Measurements from ENCODE around the gene CES4A. TPM values are rescaled to one million over a fixed set of nuclear protein-coding genes. Genes with fewer than 3 reads are reported as not detected.

The CES4A gene
- total RNA-seq, 1 experiment from 2014 or later, result 1.9 TPM

GRCh38 chr16:66950971-66951790 is 37.2 kb upstream of the CES4A start:
- no peak overlapping the region for H3K4me3 Mint-ChIP-seq
- no peak overlapping the region for H3K18ac ChIP-seq (ENCODE audit: insufficient read length, low read depth, low read length)
- DNase-seq, result no peak
- H3K79me2 ChIP-seq (ENCODE audit: insufficient read depth, low read length), result no peaks in the 10 kb centered on the region
- H3K9me3 ChIP-seq (ENCODE audit: control insufficient read depth, low read depth, low read length), result no peaks in the 10 kb centered on the region
- H4K20me1 ChIP-seq (ENCODE audit: control insufficient read depth, insufficient read depth, insufficient read length), result no peaks in the 10 kb centered on the region
- H3K79me1 ChIP-seq (ENCODE audit: insufficient read depth, low read depth, low read length, poor library complexity, severe bottlenecking), result no peaks in the 10 kb centered on the region
- no peak overlapping the region for H4K8ac ChIP-seq (replicated peaks; ENCODE audit: insufficient read length, low read depth, low read length)
- H2BK15ac ChIP-seq (ENCODE audit: low read depth, low read length), result no peak overlapping the region
- H3K27ac Mint-ChIP-seq, result no peak overlapping the region
- H3K9ac ChIP-seq (ENCODE audit: extremely low read depth, insufficient read length, low read length), result no peak overlapping the region
- H2BK20ac ChIP-seq (ENCODE audit: low read depth, low read length, poor library complexity, severe bottlenecking), result no peak overlapping the region
- no peak overlapping the region for H2BK120ac ChIP-seq (ENCODE audit: low read depth, low read length, poor library complexity, severe bottlenecking)
- no peak overlapping the region for H3K14ac ChIP-seq (ENCODE audit: insufficient read depth, low read length)
- H3K36me3 Mint-ChIP-seq (ENCODE audit: insufficient read depth in 1 of 3, low read depth in 3 of 3), result peaks cover 0 to 8% (median 6%) of the 10 kb centered on the region in 3 experiments; a peak in 4 of 7 replicates
- no peak overlapping the region for H4K5ac ChIP-seq (ENCODE audit: insufficient read length, low read depth, low read length)
- H3K4ac ChIP-seq (ENCODE audit: low read depth, low read length), result no peak overlapping the region
- no peak for TF ChIP-seq CTCF (conservative IDR thresholded peaks at IDR 0.05)
- peaks cover 14% of the 10 kb centered on the region; the same call in 1 of the 2 replicates for H3K27me3 ChIP-seq (ENCODE audit: insufficient read depth, low read length)
- H2AFZ ChIP-seq (ENCODE audit: low read length), result no peak overlapping the region
- H3K4me2 ChIP-seq (ENCODE audit: insufficient read depth, insufficient read length, low read length), result no peak overlapping the region
- H3T11ph ChIP-seq (ENCODE audit: low read length), result no peak overlapping the region
- no peak overlapping the region for H3K56ac ChIP-seq (ENCODE audit: insufficient read length, low read depth, low read length)
- H3K27ac ChIP-seq (ENCODE audit: insufficient read length, low read depth, low read length), result no peak overlapping the region
- H3K4me1 ChIP-seq (ENCODE audit: insufficient read depth, low read length), result no peaks in the 10 kb centered on the region
- H3K4me1 Mint-ChIP-seq, result peaks cover 11 to 13% of the 10 kb centered on the region in 2 experiments
- H4K91ac ChIP-seq (ENCODE audit: insufficient read length, low read depth, low read length), result no peak overlapping the region
- no peak overlapping the region for H3K23ac ChIP-seq (ENCODE audit: insufficient read length, low read depth, low read length)
- peaks cover 8% of the 10 kb centered on the region for H3K27me3 Mint-ChIP-seq (ENCODE audit: low read depth)
- H2AK5ac ChIP-seq (ENCODE audit: insufficient read length, low read length), result no peak overlapping the region
- no peak overlapping the region for H2BK12ac ChIP-seq (ENCODE audit: insufficient read length, low read depth, low read length)
- no CpG with 5 or more reads among the region's 4 CpGs for WGBS (ENCODE audit: extremely low coverage, insufficient read length, low lambda C conversion rate)
- peaks cover 6 to 8% of the 10 kb centered on the region in 2 experiments; a peak in 3 of 5 replicates for H3K9me3 Mint-ChIP-seq
- no peak overlapping the region for H2BK5ac ChIP-seq (ENCODE audit: insufficient read length, low read length)
- no peaks in the 10 kb centered on the region for H3K23me2 ChIP-seq (ENCODE audit: insufficient read length, low read depth, low read length, poor library complexity, severe bottlenecking)

Measured in H9 (cell line).